NCI-H2107 treated with DMSO at 0.1 percent for 48 hours (cell line): ENCODE data around the gene LTBR.

Experiments
- DNase-seq: peaks from one replicate; lab custom pipeline; 2025; ENCODE audit not compliant: unreplicated experiment; lab: John Stamatoyannopoulos, UW

LTBR gene

DNA sequence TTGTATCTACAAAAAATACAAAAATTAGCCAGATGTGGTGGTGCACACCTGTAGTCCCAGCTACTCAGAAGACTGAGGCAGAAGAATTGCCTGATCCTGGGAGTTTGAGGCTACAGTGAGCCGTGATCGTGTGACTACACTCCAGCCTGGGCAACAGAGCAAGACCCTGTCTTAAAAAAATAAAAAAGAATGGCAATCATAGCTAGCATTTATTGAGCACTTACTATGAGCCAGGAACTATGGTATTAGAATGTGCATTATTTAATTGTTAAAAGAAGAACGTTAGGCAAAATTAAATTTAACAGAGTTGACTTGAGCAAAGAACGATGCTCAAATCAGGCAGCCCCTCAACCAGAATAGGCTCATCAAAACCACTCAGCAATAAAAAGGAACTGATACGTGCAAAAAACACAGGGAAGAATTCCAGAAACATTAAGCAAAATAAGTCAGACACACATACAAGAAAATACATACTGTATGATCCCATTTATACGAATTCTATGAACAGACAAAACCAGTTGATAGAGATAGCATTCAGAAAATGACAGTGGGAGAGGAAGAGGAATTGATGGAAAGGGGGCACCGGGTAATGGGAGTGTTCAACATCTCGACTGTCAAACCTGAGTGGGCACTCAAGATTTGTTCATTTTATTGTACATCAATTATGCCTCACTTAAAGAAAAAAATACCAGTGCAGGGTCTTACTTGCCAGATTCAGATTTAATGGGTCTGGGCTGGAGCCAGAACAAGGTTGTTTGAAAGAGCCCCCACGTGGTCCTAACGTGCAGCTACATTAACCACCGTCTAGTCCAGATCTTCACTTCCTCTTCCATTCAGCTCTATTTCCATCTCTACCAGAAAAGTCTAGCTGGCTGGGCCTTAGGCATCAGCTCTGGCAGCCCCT lies 16.6 kb upstream of the LTBR start:
- no peak for DNase-seq

DNA sequence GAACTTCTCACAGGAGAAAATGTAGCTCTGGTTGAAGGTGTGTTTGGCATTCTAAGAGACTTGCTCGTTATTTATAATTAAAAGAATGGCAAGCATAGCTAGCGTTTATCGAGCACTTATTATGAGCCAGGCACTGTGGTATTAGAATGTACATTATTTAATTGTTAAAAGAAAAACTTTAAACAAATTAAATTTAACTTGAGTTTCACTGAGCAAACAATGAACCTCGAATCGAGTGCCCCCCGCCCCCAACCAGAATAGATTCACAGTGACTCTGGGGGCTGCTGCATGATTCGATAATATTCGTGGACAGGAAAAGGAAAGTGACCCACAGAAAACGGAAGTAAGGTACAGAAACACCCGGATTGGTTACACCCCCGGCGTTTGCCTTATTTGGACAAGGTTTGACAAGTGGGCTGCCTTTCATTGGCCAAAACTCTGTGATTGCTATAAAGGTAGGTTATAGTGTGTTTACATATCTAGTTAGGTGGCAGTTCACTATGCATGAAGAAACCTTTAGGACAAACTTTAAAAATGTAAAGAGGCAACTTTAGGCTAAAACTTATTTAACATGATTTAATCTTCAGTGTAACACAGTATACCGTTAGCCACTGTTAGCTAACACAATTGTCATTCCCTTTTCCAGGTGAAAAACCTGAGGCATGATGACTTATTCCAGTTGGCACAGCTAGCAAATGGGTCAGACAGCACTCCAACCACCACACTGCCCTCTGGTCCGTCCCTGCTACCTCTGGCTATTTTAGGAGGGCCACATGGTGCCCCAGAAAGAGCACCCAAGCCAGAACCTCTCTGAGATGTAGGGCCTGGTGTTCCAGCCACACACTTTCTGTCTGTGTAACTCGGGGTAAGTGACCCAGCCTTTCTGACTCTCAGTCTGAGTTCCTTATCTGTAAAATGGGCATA lies 15.7 kb upstream of the LTBR start:
- no peak for DNase-seq

DNA sequence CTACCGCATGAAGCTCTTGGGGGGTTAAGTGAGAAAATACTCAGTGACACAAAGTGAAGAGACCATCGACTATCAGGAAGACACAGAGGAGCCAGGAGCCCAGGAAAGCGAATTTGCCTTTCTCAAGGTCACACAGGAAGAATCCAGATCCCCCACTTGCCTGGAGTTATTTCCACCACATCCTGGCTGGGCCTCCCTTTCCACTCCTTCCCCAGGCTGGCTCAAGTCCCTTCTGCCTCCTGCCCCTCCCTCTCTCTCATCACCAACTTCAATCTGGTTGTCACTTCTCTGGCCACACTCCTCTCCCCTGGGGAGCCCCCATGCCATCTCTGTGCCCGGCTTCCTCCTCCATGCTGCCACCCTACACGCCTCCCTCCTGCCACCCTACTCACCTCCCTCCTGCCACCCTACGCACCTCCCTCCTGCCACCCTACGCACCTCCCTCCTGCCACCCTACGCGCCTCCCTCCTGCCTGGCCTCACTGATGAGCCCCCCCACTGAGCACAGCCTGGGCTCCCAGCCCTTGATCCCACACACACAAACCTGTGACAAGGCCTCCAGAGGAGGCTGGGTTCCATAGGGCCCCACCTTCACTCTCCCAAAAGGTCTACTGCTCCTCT lies 14.9 kb upstream of the LTBR start:
- DNase-seq, result peak; percentile 18

DNA sequence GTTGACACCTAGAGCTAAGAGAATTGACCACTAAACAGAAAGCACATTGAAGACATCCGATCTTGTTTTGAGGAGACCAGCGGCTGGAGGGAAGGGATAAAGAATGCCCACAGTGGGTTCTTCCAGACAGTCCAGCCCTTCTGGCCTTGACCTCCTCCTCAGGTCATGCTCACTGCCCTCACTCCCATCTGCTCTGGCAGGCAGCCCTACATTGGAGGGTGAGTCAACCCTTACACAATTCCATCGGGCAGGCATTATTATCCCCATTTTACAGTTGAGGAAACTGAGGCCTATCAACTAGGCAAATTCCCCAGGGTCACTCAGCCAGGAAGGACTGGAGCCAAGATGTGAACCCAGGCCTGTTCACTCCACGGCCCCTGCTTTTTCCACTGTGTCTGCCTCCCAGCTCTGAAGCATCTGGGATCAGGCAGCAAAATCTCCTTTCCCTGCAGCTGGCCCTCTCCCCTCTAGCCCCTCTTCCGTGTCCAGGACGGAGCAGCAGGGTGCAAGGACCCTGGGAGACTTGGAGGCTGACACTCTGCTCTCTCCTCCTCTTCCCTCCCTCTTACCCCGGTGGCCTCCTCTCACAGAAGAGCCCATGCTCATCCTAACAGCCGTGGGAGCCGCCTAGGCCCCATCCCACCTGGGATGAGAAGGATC lies 13.9 kb upstream of the LTBR start:
- DNase-seq, result no peak

DNA sequence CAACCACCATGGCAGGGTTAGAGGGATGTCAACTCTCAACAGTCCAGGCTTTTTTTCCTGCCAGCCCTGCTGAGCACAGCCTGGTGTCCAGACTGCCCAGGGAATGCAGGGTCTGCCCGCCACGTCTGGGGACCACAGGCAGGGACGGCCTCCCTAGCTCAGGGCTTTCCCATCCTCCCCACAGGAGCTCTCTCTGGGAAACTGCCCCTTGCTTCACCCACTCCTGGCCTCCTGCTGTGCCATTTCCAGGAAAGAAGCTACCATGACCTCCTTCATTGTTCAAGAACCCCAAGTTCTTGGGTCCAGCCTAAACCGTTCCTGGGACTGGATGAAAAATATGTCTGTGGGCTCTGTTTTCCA lies 13.4 kb upstream of the LTBR start:
- DNase-seq, result no peak

DNA sequence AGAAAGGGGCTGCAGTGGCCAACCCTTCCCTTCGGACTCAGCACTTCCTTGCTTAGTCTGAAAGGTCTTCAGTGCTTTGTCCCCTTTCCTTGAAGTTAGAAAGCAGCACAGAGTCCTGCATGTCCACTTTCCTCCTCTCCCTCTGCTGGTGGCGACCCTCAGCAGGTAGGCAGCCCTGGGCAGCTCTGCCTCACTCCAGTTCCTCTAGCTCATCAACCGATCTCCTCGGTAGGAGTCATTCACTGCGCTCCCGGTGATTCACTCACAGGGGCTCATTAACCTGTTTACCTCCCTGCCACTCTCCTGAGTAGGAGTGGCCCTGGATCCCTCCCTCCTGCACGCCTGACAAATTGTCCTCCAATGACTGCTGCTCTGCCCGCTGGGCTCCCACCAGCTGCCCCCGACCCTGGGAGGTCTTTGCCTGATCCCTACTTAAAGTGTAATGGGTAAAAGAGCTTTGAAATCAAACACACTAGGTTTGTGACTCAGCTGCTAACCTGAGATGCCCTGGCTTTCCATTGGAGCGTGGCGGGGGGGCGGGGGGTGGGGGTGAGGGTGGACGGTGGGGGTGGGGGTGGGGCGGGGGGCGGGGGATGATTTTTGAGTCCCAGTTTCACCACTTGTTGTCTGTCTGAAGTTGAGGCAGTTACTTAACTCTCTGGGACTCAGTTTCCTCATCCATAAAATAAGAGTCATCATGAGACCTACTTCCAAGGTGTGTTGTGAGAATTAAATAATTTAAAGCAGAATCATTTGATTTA lies 12.8 kb upstream of the LTBR start:
- peak; percentile 98 for DNase-seq

DNA sequence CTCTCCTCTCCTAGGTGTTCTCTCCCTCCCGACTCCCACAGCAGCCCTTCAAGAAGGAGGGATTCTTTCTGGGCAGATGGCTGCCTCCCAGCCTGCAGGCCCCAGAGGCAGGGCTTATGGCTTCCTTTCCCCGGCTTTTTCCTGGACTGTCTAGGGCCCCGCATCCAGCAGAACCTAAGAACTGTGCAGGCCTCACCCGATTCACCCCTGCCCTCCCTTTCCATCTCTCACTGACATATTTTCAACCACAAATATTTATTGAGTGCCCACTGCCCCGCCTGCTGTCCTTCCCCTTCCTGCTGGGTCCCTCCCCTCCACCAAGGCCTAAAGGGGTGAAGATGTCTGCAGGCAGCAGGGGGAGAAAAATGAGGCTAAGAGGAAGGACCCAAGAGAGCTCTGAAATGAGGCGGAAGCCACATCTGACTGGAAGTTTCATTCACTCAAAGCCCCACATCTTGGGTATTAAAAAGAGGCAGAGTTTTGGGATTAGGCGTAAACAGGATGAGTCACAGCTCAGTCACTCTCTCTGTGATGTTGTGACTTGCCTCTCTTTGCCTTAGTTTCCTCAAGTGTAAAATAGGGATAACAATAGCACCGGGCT lies 11.5 kb upstream of the LTBR start:
- peak; percentile 91 for DNase-seq

DNA sequence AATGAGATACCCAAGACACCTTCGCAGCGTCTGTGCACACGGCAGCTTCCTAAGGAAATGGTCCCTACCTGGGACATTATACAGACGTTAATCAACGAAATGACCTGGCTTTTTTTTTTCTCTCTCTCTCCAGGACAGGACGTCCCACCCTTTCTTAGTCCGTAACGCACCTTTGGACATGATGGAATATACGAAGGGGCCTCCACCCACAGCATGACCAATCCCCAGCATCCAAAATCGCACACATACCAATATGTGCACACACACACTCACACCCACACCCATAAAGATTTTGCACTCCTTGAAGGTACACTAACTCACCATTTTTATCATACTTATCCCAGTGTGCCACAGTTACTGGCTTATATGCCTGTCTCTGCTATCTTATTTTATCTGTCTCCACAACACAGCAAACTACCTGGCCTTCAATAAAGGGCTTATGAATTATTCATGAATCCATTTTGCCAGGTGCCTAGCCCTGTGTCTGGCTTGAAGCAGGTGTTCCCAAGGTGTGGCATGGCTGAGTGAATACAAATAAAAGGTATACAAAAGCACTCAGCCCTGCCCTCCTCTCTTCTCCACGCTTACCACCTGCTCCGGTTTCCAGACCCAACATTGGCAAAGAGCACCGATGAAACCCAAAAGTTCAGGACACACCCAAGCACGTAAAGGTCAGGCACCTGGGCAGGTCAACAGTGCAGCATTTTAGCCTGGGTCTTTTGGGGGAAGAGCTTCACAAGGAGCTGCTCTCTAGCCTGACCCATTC lies 10.8 kb upstream of the LTBR start:
- peak; percentile 98 for DNase-seq

DNA sequence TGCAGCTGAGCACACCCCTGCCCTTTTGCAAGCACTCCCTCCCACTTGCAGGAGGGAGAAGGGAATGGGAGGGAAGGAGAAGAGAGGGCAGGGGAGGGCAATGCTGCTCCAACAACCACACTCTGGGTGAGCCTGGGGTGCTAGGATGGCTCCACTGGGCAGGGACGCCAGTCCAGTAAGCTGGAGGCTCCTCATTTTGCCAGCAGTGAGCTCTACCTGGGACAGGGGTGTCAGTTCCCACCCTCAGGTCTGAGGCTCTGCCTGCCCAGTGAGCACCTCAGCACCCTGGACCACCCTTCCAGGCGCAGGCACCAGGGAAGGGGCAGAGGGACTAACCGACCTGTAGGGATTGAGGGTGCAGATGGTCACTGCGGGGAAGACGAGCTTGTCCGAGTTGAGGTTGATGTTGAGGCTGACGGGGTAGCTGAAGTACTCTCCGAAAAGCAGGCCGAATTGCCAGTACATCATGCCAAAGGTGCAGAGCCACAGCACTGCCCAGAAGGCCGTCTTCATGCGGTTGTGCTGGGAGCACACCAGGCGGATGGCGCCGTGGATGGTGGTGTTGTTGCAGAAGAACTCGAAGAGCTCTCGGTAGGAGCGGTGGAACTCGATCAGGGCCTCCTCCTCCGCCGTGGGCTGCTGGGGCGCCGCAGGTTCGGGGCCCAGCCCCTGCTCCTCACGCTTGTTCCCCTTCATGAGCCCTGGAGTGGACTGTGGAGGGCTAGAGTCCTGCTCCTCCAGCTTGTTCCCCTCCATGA lies 9.8 kb upstream of the LTBR start:
- no peak for DNase-seq

DNA sequence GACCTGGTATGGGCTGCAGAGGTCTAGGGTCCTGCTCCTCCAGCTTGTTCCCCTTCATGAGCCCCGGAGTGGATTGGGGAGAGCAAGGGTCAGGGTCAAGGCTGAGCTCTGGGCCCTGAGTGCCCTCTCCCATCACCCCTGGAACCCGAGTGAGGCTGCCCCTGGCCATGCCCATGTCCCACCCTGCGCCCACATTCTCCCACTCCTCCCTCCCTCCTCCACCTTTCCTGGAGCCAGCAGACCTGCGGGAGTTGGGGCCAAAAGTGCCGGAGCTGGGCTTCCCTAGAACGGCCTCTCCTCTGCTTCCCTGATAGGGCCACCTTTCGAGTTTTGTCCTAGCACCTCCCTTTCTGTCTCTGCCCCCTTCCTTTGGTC lies 9.2 kb upstream of the LTBR start:
- DNase-seq, result no peak

DNA sequence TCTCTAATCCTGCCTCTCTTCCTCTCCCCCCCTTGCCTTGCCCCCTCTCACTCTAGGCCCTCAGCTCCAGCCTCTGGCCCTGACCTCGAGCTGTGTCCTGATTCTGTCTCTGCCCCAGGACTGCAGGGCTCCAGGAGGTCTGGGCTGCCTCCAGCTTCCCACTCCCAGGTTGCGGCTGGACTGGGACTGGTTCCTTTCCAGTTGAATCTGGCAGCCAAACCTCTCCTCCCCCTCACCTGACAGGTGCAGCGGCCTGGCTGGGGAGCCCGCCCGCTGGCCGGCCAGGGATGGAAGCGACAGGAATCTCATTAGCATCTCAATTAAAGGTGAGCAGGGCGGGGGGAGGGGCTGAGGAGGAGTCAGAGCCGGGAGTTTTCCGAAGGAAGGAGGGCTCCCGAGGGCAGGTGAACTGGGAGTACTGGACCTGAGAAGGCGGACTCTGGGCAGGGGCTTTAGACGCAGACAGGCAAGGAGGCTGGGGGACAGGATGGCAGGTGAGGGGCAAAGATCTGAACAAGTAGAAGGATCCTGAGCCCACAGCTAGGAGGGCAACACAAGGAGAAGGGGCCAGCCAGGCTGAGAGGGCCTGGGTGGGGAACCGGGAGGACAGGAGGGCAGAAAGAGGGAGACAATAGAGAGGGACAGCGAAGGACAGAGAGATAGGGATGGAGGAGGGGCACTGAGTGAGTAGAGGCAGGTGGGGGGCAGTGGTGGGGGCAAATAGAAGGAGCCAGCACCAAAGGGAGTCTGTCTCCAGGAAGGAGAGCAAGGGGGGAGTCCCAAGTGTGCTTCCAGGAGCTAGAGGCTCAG lies 8.5 kb upstream of the LTBR start, which contains the start of gene SCNN1A:
Gene SCNN1A (minus strand): TSS at position 295 of the 810 bp plus-strand sequence. CDS start 780 bp downstream, outside the sequence.
- peak; percentile 88 for DNase-seq

DNA sequence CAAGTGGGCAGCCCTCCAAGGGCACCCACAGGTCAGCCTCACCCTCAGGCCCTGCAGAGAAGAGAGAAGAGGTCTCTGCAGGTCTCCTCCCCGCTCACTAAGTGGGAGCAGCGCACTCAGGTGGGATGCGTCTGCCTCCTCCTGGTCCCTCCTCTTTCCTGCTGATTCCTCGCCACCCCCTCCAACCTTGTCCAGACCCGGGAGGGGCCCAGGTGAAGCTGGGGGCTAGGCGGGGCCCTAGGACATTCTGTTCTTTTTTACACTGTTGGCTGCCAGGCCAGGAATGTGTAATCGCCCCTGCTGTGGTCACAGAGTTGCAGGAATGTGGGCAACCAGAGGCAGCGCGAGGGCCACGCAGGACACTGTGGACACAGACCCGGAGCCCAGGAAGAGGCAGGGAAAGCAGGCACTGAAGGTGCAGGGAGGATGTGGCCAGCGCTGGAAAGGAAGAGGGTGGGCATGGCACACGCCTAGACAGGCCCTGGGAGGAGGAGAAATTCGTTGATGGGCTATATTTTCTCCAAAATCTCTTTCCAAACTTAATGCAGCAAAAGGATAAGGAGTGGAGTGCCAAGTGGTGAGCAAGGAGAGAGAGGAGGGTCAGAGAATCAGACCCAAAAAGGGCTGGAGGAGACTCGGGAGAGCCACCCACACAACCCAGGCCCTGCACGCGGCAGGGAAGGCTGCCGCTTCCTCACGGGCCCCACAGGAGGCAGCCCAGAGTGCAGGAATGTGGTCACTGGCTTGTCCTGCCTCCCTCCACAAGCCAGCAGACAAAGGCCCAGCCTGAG lies 7.7 kb upstream of the LTBR start:
- peak; percentile 19 for DNase-seq

DNA sequence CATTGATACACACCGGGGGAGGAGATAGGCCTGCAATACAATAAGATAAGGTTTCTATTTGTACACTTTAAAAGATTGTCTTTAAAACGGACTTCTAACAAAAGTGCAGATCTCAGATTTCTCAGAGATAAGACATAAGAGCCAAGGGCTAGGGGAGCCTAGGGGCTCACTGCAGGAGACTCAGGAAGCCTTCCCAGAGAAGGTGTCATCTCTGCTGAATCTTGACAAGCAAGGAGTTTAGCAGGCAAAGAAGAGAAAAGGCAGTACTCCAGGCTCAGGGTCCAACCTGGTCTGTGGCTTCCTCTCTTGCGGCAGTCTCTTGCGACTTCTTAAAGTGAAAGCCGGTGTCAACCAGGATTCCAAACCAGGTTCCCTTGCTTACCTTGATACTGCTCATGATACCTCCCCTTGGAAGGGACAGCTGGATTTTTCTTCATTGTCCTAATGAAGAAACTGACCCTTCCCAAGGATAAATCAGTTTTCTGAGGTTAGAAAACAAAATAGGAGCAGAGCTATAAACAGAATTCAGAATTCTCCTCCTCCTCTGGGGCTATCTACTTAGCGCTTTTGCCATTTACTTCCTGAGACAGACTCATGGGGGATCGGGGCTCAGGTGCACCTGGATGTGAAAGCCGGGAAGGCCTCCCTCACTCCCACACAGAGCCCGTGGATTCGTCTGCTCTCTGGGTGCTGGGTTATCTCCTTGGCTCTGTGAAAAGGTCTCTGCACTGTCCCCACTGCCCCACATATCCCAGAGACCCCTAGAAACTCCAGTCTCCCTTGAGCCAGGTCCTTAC lies 6.9 kb upstream of the LTBR start:
- no peak for DNase-seq

DNA sequence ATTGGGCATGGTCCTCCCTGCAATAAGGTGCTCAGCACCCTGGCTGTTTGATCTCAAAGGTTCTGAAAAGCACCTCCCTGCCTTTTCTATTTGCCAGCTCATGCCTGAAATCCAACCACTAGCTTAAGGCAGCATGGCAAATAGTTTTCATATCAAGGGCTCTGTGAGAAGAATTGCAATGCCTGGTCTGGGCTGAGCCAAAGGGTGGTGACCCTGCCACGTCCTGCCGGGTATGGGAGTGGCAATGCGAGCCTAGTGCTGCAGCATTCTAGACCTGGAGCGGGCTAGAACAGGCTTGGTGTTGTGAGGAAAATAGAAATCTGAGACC lies 6.3 kb upstream of the LTBR start:
- no peak for DNase-seq

DNA sequence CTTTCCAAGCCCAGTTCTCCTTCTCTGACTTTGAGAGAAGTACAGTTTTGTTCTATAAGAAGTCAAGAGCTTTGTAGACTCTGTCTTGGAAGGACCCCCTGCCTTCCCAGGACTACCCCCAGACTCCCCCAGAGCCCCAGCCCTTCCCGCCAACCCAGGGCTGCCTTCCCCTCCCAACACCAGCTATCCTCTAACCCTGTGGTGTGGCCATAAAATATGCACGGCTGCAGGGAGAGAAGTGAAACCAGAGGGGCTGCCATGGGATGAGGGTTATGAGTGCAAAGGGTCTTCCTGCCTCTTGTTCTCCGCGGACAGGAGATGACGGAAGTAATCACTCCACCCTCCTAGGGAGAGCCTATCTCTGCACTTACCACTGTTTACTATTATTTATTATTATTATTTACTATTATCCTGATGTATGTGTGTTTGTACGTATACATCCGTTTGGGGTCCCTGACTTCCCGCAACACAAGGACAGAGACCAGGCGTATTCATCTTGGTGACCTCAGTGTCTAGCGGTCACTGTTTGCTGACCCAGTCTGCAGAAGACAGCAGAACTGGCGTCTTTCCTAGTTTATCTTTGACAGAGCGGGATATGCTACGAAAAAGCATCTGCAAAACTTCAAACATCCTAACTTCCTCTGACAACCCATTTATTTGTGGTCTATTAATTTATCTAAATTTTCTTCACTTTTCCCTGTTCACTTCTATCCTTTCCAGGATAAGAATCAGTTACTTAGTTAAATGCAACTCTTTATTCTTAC lies 5.1 kb upstream of the LTBR start:
- no peak for DNase-seq
